Stimulated activated CD4-positive, alpha-beta T cell treated with anti-CD3 and anti-CD28 coated beads, Interleukin-12 subunit alpha, Interleukin-12 subunit beta, amount 100 ng/mL, for 24 hours (primary cell): Measurements from ENCODE around the gene LTF.
"Not testable (repeated sequence)": the region's sequence is repeated elsewhere in the genome, so short reads cannot be mapped to it uniquely, and the experiment has no call there.

ENCODE experiments used
- DNase-seq, 2 experiments: peaks; one replicate each; pipeline ENCODE4 v3.0.0-alpha.2; 2020; ENCODE audit warnings: low read depth in 2 of 2

LTF gene

DNA sequence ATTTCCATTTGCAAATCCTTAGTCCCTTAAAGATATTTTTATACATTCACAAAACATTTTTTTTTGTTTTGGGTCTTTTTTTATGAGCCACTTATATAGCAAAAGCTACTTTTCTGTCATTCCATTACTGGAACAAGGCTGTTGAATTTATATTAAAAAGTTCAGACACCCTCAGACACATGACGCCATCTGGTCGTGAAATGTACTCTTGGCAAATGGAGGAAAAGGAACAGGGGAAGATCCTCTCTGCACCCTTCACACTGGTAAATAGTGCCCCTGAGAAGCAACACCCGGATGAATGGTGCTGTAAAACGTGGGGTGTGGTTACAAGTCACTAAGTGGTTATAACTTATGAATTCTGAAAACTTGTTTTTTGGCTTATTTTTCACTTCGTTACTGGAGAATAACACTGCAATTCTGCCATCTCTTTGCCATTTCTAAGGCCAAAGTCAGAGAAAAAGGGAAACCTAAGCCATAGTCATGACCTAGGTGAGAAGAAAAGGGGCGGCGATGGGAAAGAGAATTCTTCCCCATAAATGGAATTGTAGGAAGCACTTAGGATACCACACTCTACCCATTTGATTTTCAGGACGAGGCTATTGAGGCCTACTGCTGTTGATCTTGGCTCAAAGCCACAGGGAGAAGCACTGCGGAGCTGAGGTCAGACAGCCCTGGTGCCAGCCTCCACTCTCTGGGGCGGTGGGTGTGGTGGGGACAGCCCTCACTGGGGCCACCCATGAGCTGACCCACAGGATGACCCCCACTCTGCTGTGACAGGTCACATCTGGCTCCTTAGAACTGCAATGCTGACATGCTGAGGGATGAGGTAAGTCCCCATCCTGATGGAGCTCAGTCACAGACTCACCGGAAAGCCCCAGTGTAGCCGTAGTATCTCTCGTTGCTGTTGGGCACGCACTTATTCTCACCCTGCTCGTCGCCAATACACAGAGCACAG is 21.9 kb downstream of the LTF start:
- no peak for DNase-seq

- DNase-seq, result peak in 1 of 2 experiments; percentile 7
These were observed 24.0 kb downstream of the LTF start for GRCh38 chr3:46440531-46441294.

DNA sequence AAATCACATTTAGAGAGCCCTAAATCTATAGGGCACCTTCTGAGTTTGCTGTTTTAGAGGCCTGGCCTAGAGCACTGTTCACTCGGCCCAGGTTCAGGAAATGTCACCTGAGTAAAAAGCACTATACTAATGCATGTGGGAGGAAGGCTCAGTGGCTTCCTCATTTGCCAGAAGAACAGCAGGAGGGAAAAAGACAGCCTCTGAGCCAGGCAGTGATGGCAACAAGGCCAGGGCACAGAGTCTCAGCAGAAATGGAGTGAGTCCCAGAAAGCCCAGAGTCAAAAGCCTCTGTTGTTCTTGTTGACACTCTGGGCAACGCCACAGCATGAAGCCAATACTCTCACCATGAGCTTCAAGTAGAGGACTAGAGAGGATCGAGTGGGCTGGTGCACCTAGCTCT is 25.9 kb downstream of the LTF start:
- DNase-seq, result no peak

GRCh38 chr3:46435081-46435726 is 29.5 kb downstream of the LTF start:
- no peak for DNase-seq

DNA sequence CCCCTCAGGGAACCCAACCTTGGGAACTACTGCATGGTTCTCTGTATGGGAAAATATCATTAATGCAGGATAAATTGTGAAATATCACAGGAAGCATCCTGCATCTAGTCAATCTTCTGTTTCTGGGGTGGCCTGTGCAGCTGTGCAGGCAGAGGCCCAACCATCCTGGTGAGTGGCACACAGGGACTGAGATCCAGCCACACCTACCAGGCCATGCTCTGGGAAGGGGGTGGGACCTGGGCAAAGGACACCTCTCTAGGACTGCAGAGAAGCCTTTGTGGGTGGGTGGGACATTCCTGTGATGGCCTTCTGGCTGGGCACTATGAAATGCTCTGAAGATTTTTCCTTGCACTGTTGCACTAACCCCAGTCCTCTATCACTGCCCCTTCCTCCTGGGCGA is 30.9 kb downstream of the LTF start:
- DNase-seq, result no peak

GRCh38 chr3:46433118-46433517 is 31.6 kb downstream of the LTF start:
- DNase-seq, result not testable (repeated sequence)

DNA sequence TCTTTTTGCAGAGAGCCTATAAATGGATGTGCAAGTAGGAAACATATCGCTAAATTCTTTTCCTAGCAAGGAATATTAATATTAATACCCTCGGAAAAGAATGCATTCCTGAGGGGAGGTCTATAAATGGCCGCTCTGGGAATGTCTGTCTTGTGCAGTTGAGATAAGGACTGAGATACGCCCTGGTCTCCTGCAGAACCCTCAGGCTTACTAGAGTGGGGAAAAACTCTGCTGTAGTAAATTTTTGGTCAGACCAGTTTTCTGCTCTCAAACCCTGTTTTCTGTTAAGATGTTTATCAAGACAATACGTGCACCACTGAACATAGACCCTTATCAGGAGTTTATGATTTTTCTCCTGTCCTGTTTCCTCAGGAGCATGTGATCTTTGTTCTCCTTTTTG is 32.8 kb downstream of the LTF start:
- DNase-seq, result not testable (repeated sequence)

GRCh38 chr3:46430879-46431278 is 33.8 kb downstream of the LTF start:
- DNase-seq, result not testable (repeated sequence)

DNA sequence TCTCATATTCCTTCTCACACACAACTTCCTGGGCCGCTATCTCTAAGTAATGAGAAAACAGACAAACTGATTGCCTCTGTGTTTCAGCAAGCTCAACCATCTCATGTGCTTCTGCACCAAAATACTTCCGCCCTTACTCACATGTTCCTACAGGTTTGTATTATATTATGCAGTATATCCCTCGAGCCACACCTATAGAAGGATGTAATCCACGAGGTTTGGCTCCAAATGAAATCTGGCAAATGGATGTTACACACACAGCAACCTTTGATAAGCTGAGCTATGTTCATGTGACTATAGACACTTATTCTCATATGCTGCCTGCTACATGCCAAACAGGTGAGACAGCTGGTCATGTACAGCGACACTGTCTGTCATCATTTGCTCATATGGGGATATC is 35.0 kb downstream of the LTF start:
- DNase-seq, result no peak

DNA sequence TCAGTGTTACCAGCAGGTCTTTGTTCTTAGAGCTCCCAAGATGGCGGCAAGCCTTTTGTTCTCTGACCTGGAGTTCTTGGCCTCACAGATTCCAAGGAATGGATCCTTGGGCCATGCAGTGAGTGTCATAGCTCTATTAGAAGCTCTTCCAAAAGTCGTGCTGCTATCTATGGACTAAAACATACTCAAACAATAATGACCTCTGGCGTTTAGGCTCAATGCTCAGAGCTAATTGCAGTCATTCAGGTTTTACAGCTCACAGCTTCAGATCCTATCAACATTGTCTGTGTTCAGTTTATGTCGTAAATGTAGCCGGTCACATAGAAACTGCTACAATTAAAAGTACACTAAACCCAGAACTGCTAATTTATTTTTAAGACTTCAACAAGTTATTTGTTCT is 35.5 kb downstream of the LTF start:
- DNase-seq, result no peak

DNA sequence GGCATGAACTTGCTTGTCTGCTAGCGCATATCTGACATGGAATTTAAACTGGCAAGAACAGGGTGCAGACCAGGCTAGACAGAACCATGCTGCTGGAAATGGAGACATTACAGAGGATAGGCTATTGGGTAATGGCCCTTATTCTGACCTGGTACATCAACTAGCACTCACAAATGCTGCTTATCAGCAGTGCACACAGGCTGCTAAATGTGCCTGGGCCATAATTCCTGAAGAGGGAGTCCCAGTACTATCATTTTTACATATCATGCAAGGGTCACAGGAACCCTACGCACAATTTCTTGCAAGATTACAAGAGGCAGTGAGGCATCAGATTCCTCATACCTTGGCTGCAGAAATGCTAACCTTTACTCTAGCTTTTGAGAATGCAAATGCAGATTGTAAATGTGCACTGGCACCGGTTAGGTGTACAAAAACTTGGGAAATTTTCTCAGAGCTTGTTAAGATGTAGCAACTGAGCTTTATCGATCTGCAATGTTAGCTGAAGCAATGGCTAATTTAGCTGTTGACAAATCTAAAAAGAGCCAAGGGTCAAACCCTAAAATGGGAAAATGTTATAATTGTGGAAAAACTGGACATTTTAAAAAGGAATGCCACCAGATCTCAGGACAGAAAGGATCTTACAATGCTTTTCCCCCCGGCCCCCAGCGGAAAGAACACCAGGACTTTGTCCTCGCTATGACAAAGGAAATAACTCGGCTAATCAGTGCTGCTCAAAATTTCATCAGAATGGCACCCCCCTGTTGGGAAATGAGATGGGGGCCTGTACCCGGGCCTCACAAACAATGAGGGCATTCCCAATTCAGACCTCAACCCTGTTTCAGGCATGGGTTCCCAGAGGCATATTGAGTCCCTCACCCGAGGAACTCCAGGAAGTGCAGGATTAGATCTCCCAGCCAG is 36.5 kb downstream of the LTF start:
- no peak for DNase-seq

DNA sequence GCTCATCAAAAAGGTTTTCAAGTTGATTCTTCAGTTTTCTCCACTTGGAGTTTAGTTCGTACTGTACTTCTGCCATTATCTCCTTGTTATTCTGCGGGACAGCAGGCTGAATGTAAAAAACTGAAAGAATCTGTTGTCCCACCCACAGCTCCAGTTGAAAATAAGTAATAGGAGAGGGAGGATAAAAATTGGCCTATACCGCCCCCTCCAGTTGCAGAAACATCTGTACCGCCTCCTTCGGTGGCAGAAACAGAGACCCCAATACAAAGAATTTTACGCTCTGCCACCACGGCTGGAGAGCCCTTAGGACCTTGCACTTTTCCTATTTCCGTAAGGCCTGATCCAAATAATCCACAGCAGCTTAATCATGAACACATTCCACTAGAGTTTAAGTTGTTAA is 37.3 kb downstream of the LTF start:
- not testable (repeated sequence) for DNase-seq

DNA sequence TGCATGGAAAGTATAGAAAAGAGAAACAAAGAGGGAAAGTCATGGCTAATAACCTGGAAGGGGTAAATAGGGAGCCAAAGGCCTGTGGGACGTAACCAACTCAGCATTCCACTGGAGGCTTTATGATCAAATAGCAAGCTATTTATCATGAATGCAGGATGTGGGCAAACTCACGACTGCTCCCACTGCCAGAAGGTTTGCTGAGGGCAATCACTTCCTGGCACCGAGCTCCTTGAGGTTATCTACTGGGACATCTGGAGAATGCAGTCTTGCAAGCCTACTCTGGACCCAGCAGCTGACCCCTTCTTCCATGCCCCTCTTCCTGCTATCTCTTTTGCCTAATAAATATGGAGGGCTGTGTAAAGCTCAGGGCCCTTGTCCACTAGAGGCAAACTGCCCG is 38.2 kb downstream of the LTF start:
- DNase-seq, result not testable (repeated sequence)

- no peak for DNase-seq
These were observed 41.1 kb downstream of the LTF start for GRCh38 chr3:46423588-46423987.

GRCh38 chr3:46422617-46423016 is 42.1 kb downstream of the LTF start:
- DNase-seq, result no peak

GRCh38 chr3:46420931-46421330 is 43.8 kb downstream of the LTF start:
- DNase-seq, result no peak

DNA sequence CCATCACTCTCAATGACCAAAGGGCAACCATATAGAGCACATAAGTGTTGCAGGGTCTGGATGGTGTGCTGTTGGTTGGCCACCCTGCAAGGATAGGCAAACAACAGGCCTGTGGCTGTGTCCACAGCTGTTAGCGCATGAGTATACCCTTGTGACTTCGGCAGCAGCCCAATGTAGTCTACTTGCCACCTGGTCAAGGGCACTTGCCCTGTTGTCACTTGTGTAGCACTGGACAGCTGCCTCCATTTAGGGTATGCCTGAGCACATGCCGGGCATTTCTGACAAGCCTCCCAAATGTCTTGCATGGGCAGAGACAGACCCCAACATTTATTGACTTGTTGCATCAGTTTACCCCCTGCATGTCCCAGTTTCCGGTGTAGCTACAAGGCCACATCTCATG is 44.9 kb downstream of the LTF start:
- DNase-seq, result no peak

GRCh38 chr3:46417841-46418611 is 46.7 kb downstream of the LTF start:
- no peak for DNase-seq

GRCh38 chr3:46416811-46417510 is 47.7 kb downstream of the LTF start:
- no peak for DNase-seq
